HT-29 (cell line): ENCODE data around the gene NT5C1B. TPM values are rescaled to one million over a fixed set of nuclear protein-coding genes. Genes with fewer than 3 reads are reported as not detected.

Experiments used
- DNase-seq: peaks from one replicate; pipeline ENCODE4 v3.0.0-alpha.2; 2015; ENCODE audit warnings: low spot score
- total RNA-seq: library from RNA; depleted of rRNA; stranded (reverse); fragments of >200 nt; shearing (Covaris generic); gene quantifications from 2 replicates; pipeline ENCODE4 v1.2.3, GENCODE V29; 2014

Gene NT5C1B
- total RNA-seq, 1 experiment from 2014 or later = not detected

- DNase-seq = no peak
These were observed 10.3 kb upstream of the NT5C1B start for GRCh38 chr2:18599509-18600254.

GRCh38 chr2:18598848-18599484 is 9.6 kb upstream of the NT5C1B start:
- no peak for DNase-seq

- DNase-seq = no peak
These were observed 8.2 kb upstream of the NT5C1B start for GRCh38 chr2:18597618-18598017.

- no peak for DNase-seq
These were observed 7.6 kb upstream of the NT5C1B start for GRCh38 chr2:18596993-18597392.

- no peak for DNase-seq
These were observed 4.1 kb upstream of the NT5C1B start for GRCh38 chr2:18593496-18593895.

GRCh38 chr2:18592372-18592771 is 3.0 kb upstream of the NT5C1B start:
- no peak for DNase-seq

- DNase-seq = no peak
These were observed 567 bp downstream of the NT5C1B start for GRCh38 chr2:18588802-18589201.

- DNase-seq = no peak
These were observed 1.3 kb downstream of the NT5C1B start for GRCh38 chr2:18588049-18588448.

- no peak for DNase-seq
These were observed 3.8 kb downstream of the NT5C1B start for GRCh38 chr2:18585526-18585925.

- no peak for DNase-seq
These were observed 4.8 kb downstream of the NT5C1B start for GRCh38 chr2:18584608-18584954.

- DNase-seq = no peak
These were observed 5.3 kb downstream of the NT5C1B start for GRCh38 chr2:18583905-18584607.

GRCh38 chr2:18580606-18581005 is 8.8 kb downstream of the NT5C1B start:
- no peak for DNase-seq

- DNase-seq = no peak
These were observed 11.3 kb downstream of the NT5C1B start for GRCh38 chr2:18578033-18578432.

GRCh38 chr2:18566145-18566769 is 23.1 kb downstream of the NT5C1B start:
- no peak for DNase-seq

GRCh38 chr2:18560797-18561085 is 28.6 kb downstream of the NT5C1B start:
- DNase-seq = no peak

GRCh38 chr2:18560031-18560796 is 29.2 kb downstream of the NT5C1B start, which contains the start of gene RDH14:
RDH14 (minus strand) TSS chr2:18560653; CDS start chr2:18560572, 81 bp downstream.
- DNase-seq = peak; percentile 85

- no peak for DNase-seq
These were observed 29.8 kb downstream of the NT5C1B start for GRCh38 chr2:18559531-18560030.

GRCh38 chr2:18558458-18558857 is 30.9 kb downstream of the NT5C1B start:
- no peak for DNase-seq

- no peak for DNase-seq
These were observed 32.2 kb downstream of the NT5C1B start for GRCh38 chr2:18557121-18557520.

- no peak for DNase-seq
These were observed 36.9 kb downstream of the NT5C1B start for GRCh38 chr2:18552351-18553077.

GRCh38 chr2:18551623-18552022 is 37.7 kb downstream of the NT5C1B start:
- DNase-seq = no peak
